GM18873 (cell line): ENCODE measurements around the gene NDUFA13.

Experiments used
- ATAC-seq: cut with Tn5 transposase; IDR thresholded peaks from one replicate; pipeline ENCODE4 v1.9.1; 2021; ENCODE audit warnings: mild to moderate bottlenecking, moderate library complexity, moderate number of reproducible peaks; ENCODE audit not compliant: unreplicated experiment, low FRiP score

The NDUFA13 gene

DNA sequence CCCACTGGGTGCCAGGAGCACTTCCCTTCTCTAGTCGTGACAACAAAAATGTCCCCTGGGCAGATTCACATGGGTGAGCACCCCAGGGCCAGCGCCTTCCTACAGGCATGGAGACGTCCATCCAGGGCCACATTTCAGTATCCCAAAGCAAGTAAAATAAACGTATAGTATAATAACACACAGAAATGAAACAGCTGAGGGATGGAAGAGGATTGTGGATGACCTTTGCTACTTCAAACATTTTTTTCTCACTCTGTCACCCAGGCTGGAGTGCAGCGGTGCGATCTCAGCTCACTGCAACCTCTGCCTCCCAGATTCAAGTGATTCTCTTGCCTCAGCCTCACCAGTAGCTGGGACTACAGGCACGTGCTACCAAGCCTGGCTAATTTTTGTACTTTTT lies 50.3 kb downstream of the NDUFA13 start:
- ATAC-seq = no peak

GRCh38 chr19:19567391-19567790 lies 51.4 kb downstream of the NDUFA13 start:
- no peak for ATAC-seq

DNA sequence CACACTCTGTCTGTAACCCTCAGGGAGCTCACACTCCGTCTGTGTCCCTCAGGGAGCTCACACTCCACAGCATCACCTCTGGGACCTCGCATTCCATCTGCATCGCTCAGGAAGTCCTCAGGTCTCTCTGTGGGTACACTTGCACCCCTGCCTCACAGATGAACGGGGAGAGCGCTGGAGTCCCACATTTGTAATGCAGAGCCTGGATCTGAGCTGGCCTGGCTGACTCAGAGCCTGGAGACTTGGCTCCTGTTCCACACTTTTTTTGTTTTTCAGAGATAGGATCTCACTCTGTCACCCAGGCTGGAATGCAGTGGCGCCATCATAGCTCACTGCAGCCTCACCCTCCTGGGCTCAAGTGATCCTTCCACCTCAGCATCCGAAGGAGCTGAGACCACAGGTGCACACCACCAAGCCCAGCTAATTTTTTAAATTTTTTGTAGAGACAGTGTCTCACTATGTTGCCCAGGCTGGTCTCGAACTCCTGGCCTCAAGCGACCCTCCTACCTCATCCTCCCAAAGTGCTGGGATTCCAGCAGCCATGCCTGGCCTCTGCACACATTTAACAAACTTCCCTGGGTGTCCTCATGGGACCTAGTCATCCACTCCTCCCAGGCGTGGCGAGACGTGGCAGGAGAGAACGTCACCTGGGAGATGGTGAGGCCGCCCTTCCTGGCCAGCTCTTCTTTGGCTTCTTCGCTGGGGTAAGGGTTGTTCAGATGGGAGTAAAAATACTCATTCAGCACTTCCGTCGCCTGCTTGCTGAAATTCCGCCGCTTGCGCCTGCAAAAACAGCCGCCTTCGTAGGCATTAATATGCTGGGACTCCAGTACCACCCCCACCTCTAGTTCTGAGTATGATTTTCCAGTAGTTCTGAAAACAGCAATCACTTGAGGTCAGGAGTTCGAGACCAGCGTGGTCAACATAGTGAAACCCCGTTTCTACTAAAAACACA lies 53.1 kb downstream of the NDUFA13 start:
- no peak for ATAC-seq

GRCh38 chr19:19570571-19570970 lies 54.5 kb downstream of the NDUFA13 start:
- ATAC-seq = no peak

GRCh38 chr19:19571071-19571786 lies 55.2 kb downstream of the NDUFA13 start:
- no peak for ATAC-seq

GRCh38 chr19:19575411-19575810 lies 59.4 kb downstream of the NDUFA13 start:
- ATAC-seq = no peak
